K562 (cell line): ENCODE data around the gene GZF1. TPM values are rescaled to one million over a fixed set of nuclear protein-coding genes. Genes with fewer than 3 reads are reported as not detected.
A peak's percentile ranks its signal among the peaks of the same experiment; 100 is the strongest.

Experiments used
- ATAC-seq: fragments of 200-7000 bp; cut with Tn5 transposase; 3 replicates; pipeline ENCODE4 v1.9.1; 2020; ENCODE audit warnings: moderate library complexity
- BruUV-seq: library from RNA; stranded (reverse); fragments of 400-500 nt; replicated peaks from 2 replicates; lab custom pipeline; 2021; lab: Mats Ljungman, UMichigan
- CTCF ChIA-PET: fragments of 300-600 bp; formaldehyde crosslinking; extraction: SDS; loops from one replicate; lab custom pipeline; 2021; ENCODE audit warnings: low intra/inter-chr PET ratio; lab: Yijun Ruan, JAX
- POLR2A ChIA-PET: fragments of 300-600, 350-650 bp; sonication (Branson Sonifier 250); formaldehyde crosslinking; extraction: SDS; loops from one replicate; lab custom pipeline; 2021; ENCODE audit warnings: antibody characterized with exemption, inconsistent platforms; lab: Yijun Ruan, JAX
- DNase-seq, 4 experiments: peaks; one replicate each; pipeline versions ENCODE4 v3.0.0 to v3.0.0-alpha.2; 2011 to 2018; ENCODE audit warnings: low spot score in 3 of 4, mixed read lengths in 3 of 4; ENCODE audit errors: extremely low read depth in 1 of 4
- FAIRE-seq: peaks from 2 replicates; lab custom pipeline; 2011; peaks lifted over from hg19 to GRCh38; lab: Jason Lieb, UNC
- H2AFZ ChIP-seq: 2 replicates; pipeline ENCODE4 v1.6.0; 2011; ENCODE audit warnings: low read depth, low read length, control low read depth, inconsistent platforms
- H3K27ac ChIP-seq: fragments of 200-600 bp; 3 replicates; pipeline ENCODE4 v1.8.0; 2011; ENCODE audit warnings: low read depth, mild to moderate bottlenecking, control low read depth, inconsistent platforms, low read length, moderate library complexity, mixed read lengths; ENCODE audit errors: extremely low read depth
- H3K27me3 ChIP-seq, 2 experiments: fragments of 300-600 bp in 1 of 2; 2 replicates in 1 of 2; 3 replicates in 1 of 2; pipeline versions ENCODE4 v1.6.0 to v1.8.0; 2011; ENCODE audit warnings: inconsistent platforms in 2 of 2, low read length in 2 of 2, mild to moderate bottlenecking in 1 of 2, mixed read lengths in 1 of 2, moderate library complexity in 1 of 2; ENCODE audit not compliant: control insufficient read depth in 2 of 2, insufficient read depth in 2 of 2
- H3K36me3 ChIP-seq: fragments of 300-600 bp; 3 replicates; pipeline ENCODE4 v1.8.0; 2011; ENCODE audit warnings: mild to moderate bottlenecking, low read length, inconsistent platforms; ENCODE audit not compliant: control insufficient read depth, insufficient read depth
- H3K4me1 ChIP-seq, 2 experiments: fragments of 200-600 bp in 1 of 2; replicated peaks in 1 of 2; 2 replicates in 1 of 2; 3 replicates in 1 of 2; pipeline versions ENCODE4 v1.5.1 to v1.8.0; 2011; ENCODE audit warnings: inconsistent platforms in 2 of 2, low read length in 2 of 2, mild to moderate bottlenecking in 1 of 2, mixed read lengths in 1 of 2, moderate library complexity in 1 of 2; ENCODE audit not compliant: control insufficient read depth in 2 of 2, insufficient read depth in 2 of 2
- H3K4me2 ChIP-seq: 2 replicates; pipeline ENCODE4 v1.6.1; 2011; ENCODE audit warnings: low read length, control low read depth, inconsistent platforms, mixed read lengths; ENCODE audit not compliant: insufficient read depth
- H3K4me3 ChIP-seq: fragments of 200-600 bp; sonication (generic), shearing (Covaris generic); 2 replicates; pipeline ENCODE4 v1.5.1; 2016; ENCODE audit warnings: control low read depth, inconsistent platforms
- H3K79me2 ChIP-seq: fragments of 200-600 bp; 3 replicates; pipeline ENCODE4 v1.8.0; 2011; ENCODE audit warnings: low read length, inconsistent platforms; ENCODE audit not compliant: control insufficient read depth, insufficient read depth
- H3K9ac ChIP-seq, 2 experiments: 2 replicates each; pipeline versions ENCODE4 v1.6.0 to v1.6.1; 2011; ENCODE audit warnings: low read depth in 2 of 2, low read length in 2 of 2, control low read depth in 1 of 2, inconsistent platforms in 1 of 2, mild to moderate bottlenecking in 1 of 2, mixed read lengths in 1 of 2; ENCODE audit not compliant: insufficient read depth in 1 of 2
- H3K9me1 ChIP-seq: one replicate; pipeline ENCODE4 v1.6.0; 2011; ENCODE audit warnings: inconsistent platforms, mild to moderate bottlenecking, low read length, moderate library complexity; ENCODE audit not compliant: control insufficient read depth, insufficient read depth
- H3K9me3 ChIP-seq: replicated peaks from 2 replicates; pipeline ENCODE4 v1.5.1; 2011; ENCODE audit warnings: low read depth, low read length, inconsistent platforms; ENCODE audit not compliant: control insufficient read depth, insufficient read depth
- H4K20me1 ChIP-seq: replicated peaks from 2 replicates; pipeline ENCODE4 v1.6.1; 2011; ENCODE audit warnings: low read length, inconsistent platforms, mixed read lengths; ENCODE audit not compliant: control insufficient read depth, insufficient read depth
- BHLHE40 ChIP-seq: IDR thresholded peaks from 2 replicates; pipeline ENCODE4 v1.6.1; 2011; ENCODE audit warnings: low read length, improper control_type of control experiment
- ZNF57 ChIP-seq: fragments of 450-650 bp; formaldehyde crosslinking; IDR thresholded peaks from 2 replicates; pipeline ENCODE4 v1.4.0; 2020; ENCODE audit warnings: mild to moderate bottlenecking, moderate library complexity
- WGBS: fragments of 100-300 bp; shearing (Covaris generic); methylation state at CpG from one replicate; pipeline ENCODE4 v1.1.6; 2016; ENCODE audit warnings: low coverage, mixed read lengths; ENCODE audit not compliant: insufficient coverage; ENCODE audit errors: missing lambda C conversion rate; 5-methylcytosine and 5-hydroxymethylcytosine counted together
- in situ Hi-C: fragments of 300-500 bp; cut with MboI; formaldehyde crosslinking; loops from 4 replicates; pipeline ENCODE4 v1.15.0; 2018; ENCODE audit warnings: inconsistent platforms, mixed read lengths
- intact Hi-C: fragments of 100-400 bp; cut with micrococcal nuclease; formaldehyde crosslinking; loops from 2 replicates; pipeline ENCODE4 v1.14.2; 2022
- polyA plus RNA-seq, 8 experiments: library from polyadenylated mRNA; depleted of rRNA in 4 of 8; stranded (reverse) in 5 of 8; unstranded in 3 of 8; fragments of >200 nt; fragmentation: Nextera tagmentation in 2 of 8; fragmentation: Illumina TruSeq in 1 of 8; extraction: Ambion mirVana in 2 of 8; extraction: Trizol in 1 of 8; gene quantifications; 2 replicates each; pipeline versions ENCODE4 v1.2.1 to v1.2.3, GENCODE V29; 2011 to 2014; ENCODE audit warnings: inconsistent platforms in 1 of 8, missing spikeins in 1 of 8
- total RNA-seq, 7 experiments: library from RNA; depleted of rRNA in 6 of 7; stranded (reverse); fragments of >200 nt in 6 of 7; fragmentation: Illumina TruSeq in 2 of 7; extraction: Trizol in 2 of 7; gene quantifications; 2 replicates each; pipeline versions ENCODE4 v1.2.1 to v1.2.3, GENCODE V29; 2011 to 2021; ENCODE audit warnings: low replicate concordance in 1 of 7
- TF ChIP-seq, protein P1 (sequence below): fragments of 450-650 bp; IDR thresholded peaks from 2 replicates; pipeline ENCODE4 v1.6.1; 2016; ENCODE audit warnings: mild to moderate bottlenecking, moderate library complexity
- TF ChIP-seq, protein P2 (sequence below), 2 experiments: fragments of 450-650 bp; conservative IDR thresholded peaks; 2 replicates each; pipeline ENCODE4 v1.6.1; 2017; ENCODE audit warnings: mild to moderate bottlenecking in 2 of 2, moderate library complexity in 2 of 2

Gene GZF1
- total and polyA plus RNA-seq, 9 of the 15 experiments (the other 6 are each of a cell fraction or from before 2014, with no cell fraction given), result 1.2 to 15.7 (median 7.4) TPM

DNA sequence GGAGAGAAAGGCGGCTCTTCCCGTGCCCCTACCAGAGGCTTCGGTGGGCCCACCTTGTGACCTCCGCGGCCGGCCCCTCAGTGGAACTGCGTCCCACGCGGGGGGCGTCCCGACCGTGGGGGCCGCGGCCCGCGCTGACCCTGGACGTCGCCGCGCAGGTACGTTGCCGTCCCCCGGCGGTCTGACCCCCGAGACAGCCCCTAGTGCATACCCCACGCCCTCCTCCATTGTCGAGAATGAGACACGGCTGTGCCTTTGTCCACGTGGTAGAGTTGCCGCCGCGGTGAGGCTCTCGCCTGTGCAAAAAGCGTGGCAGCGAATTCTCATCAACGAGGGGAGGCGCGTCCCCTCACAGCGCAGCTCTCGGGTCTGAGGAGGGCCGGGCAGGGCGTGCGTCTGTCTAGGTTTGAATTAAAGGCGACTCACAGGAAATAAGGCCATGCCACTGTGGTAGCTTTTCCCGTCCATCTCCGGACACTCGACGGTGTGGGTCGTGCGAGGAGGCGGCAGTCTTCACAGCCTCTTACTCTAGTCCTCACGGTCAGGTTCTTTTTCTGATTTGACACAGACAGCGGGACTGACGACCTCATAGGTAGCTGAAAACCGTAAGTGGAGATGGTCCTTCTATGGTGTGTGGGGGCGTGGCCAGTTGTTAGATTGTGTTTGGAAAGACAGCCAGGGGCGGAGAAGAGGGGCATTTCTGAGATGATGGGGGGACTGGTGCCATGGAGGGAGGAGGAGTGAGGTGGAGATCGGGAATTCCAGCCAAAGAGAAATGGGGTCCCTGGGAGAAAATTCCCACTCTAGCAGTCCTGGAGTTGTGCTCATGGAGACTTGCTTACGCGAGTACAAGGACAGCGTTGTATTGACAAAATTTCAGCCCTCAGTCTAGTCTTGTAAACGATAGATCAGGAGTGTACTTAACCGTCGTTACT is 10.8 kb upstream of the GZF1 start:
- peak overlapping the region; percentile 95 for H3K27ac ChIP-seq
- peak; percentile 51 for ATAC-seq
- peak in 3 of 4 experiments; percentile 15 to 73 (median 26) for DNase-seq
- peak; percentile 44 for FAIRE-seq
- no peaks in the 10 kb centered on the region for H3K9me1 ChIP-seq
- peak overlapping the region; percentile 95 for H3K4me3 ChIP-seq
- TSS peak; percentile 56 for BruUV-seq
- H3K9ac ChIP-seq, result peak overlapping the region; percentile 89 to 98
- under 1% methylated on average over 35 of the region's 64 CpGs for WGBS
- in situ Hi-C loops (no loop called here), intact Hi-C loops (loop anchor here (1.0 kb wide), 1 partner anchor 10 kb away; no protein-coding TSS in a partner anchor)
- peaks cover 38% of the 10 kb centered on the region; the same call in 2 of the 3 replicates for H3K36me3 ChIP-seq
- peak overlapping the region; percentile 78 for H2AFZ ChIP-seq
- no peaks in the 10 kb centered on the region for H3K9me3 ChIP-seq
- no peaks in the 10 kb centered on the region for H3K27me3 ChIP-seq
- H3K4me2 ChIP-seq, result peak overlapping the region; percentile 99
- ChIA-PET POLR2A (interaction anchor here (0.6 to 2.2 kb wide), 9 partner anchors 8 to 650 kb away, joined by 3 to 14 read pairs (median 3); no protein-coding TSS in a partner anchor), CTCF (no interaction called here)
- H4K20me1 ChIP-seq, result peaks cover 18% of the 10 kb centered on the region
- peaks cover 9 to 15% of the 10 kb centered on the region in 2 experiments; a peak in 4 of 5 replicates for H3K4me1 ChIP-seq
- peaks cover 44% of the 10 kb centered on the region for H3K79me2 ChIP-seq
- TF ChIP-seq ZNF57 (CRISPR knock-in tag) (no peak), BHLHE40 (no peak)
- TF ChIP-seq, protein P1, sequence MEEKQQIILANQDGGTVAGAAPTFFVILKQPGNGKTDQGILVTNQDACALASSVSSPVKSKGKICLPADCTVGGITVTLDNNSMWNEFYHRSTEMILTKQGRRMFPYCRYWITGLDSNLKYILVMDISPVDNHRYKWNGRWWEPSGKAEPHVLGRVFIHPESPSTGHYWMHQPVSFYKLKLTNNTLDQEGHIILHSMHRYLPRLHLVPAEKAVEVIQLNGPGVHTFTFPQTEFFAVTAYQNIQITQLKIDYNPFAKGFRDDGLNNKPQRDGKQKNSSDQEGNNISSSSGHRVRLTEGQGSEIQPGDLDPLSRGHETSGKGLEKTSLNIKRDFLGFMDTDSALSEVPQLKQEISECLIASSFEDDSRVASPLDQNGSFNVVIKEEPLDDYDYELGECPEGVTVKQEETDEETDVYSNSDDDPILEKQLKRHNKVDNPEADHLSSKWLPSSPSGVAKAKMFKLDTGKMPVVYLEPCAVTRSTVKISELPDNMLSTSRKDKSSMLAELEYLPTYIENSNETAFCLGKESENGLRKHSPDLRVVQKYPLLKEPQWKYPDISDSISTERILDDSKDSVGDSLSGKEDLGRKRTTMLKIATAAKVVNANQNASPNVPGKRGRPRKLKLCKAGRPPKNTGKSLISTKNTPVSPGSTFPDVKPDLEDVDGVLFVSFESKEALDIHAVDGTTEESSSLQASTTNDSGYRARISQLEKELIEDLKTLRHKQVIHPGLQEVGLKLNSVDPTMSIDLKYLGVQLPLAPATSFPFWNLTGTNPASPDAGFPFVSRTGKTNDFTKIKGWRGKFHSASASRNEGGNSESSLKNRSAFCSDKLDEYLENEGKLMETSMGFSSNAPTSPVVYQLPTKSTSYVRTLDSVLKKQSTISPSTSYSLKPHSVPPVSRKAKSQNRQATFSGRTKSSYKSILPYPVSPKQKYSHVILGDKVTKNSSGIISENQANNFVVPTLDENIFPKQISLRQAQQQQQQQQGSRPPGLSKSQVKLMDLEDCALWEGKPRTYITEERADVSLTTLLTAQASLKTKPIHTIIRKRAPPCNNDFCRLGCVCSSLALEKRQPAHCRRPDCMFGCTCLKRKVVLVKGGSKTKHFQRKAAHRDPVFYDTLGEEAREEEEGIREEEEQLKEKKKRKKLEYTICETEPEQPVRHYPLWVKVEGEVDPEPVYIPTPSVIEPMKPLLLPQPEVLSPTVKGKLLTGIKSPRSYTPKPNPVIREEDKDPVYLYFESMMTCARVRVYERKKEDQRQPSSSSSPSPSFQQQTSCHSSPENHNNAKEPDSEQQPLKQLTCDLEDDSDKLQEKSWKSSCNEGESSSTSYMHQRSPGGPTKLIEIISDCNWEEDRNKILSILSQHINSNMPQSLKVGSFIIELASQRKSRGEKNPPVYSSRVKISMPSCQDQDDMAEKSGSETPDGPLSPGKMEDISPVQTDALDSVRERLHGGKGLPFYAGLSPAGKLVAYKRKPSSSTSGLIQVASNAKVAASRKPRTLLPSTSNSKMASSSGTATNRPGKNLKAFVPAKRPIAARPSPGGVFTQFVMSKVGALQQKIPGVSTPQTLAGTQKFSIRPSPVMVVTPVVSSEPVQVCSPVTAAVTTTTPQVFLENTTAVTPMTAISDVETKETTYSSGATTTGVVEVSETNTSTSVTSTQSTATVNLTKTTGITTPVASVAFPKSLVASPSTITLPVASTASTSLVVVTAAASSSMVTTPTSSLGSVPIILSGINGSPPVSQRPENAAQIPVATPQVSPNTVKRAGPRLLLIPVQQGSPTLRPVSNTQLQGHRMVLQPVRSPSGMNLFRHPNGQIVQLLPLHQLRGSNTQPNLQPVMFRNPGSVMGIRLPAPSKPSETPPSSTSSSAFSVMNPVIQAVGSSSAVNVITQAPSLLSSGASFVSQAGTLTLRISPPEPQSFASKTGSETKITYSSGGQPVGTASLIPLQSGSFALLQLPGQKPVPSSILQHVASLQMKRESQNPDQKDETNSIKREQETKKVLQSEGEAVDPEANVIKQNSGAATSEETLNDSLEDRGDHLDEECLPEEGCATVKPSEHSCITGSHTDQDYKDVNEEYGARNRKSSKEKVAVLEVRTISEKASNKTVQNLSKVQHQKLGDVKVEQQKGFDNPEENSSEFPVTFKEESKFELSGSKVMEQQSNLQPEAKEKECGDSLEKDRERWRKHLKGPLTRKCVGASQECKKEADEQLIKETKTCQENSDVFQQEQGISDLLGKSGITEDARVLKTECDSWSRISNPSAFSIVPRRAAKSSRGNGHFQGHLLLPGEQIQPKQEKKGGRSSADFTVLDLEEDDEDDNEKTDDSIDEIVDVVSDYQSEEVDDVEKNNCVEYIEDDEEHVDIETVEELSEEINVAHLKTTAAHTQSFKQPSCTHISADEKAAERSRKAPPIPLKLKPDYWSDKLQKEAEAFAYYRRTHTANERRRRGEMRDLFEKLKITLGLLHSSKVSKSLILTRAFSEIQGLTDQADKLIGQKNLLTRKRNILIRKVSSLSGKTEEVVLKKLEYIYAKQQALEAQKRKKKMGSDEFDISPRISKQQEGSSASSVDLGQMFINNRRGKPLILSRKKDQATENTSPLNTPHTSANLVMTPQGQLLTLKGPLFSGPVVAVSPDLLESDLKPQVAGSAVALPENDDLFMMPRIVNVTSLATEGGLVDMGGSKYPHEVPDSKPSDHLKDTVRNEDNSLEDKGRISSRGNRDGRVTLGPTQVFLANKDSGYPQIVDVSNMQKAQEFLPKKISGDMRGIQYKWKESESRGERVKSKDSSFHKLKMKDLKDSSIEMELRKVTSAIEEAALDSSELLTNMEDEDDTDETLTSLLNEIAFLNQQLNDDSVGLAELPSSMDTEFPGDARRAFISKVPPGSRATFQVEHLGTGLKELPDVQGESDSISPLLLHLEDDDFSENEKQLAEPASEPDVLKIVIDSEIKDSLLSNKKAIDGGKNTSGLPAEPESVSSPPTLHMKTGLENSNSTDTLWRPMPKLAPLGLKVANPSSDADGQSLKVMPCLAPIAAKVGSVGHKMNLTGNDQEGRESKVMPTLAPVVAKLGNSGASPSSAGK, result peak; percentile 54
- TF ChIP-seq, protein P2, sequence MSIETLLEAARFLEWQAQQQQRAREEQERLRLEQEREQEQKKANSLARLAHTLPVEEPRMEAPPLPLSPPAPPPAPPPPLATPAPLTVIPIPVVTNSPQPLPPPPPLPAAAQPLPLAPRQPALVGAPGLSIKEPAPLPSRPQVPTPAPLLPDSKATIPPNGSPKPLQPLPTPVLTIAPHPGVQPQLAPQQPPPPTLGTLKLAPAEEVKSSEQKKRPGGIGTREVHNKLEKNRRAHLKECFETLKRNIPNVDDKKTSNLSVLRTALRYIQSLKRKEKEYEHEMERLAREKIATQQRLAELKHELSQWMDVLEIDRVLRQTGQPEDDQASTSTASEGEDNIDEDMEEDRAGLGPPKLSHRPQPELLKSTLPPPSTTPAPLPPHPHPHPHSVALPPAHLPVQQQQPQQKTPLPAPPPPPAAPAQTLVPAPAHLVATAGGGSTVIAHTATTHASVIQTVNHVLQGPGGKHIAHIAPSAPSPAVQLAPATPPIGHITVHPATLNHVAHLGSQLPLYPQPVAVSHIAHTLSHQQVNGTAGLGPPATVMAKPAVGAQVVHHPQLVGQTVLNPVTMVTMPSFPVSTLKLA (conservative IDR thresholded peaks at IDR 0.05), result peak; percentile 60 to 76
